ENCODE data around the gene TRNP1. TPM values are rescaled to one million over a fixed set of nuclear protein-coding genes. Genes with fewer than 3 reads are reported as not detected.

TRNP1 gene
- total RNA-seq, 1 donor from 2014 or later: 19.2 TPM

- H3K27ac ChIP-seq (ENCODE audit: low read depth, low read length): no peak overlapping the region
Measured at GRCh38 chr1:26994020-26994786, 711 bp downstream of the TRNP1 start.

GRCh38 chr1:26994787-26995517, 1.5 kb downstream of the TRNP1 start:
- Histone ChIP-seq H3K27me3 (ENCODE audit: insufficient read depth, low read length) (no peaks in the 10 kb centered on the region), H3K4me3 (ENCODE audit: insufficient read depth, low read depth, low read length) (peak overlapping the region; percentile 64), H3K79me2 (ENCODE audit: insufficient read depth, low read length) (peaks cover 11% of the 10 kb centered on the region), H2AFZ (ENCODE audit: low read depth, low read length) (peak overlapping the region; percentile 82), H4K20me1 (ENCODE audit: insufficient read depth, low read length) (peaks cover 18% of the 10 kb centered on the region), H3K36me3 (ENCODE audit: insufficient read depth, low read length) (no peaks in the 10 kb centered on the region), H3K4me1 (ENCODE audit: insufficient read depth, low read length) (peaks cover 57% of the 10 kb centered on the region), H3K9me3 (ENCODE audit: insufficient read depth, low read depth, low read length) (no peaks in the 10 kb centered on the region), H3K4me2 (ENCODE audit: low read length) (peak overlapping the region; percentile 90), H3K27ac (ENCODE audit: low read depth, low read length) (no peak overlapping the region), H3K9ac (ENCODE audit: low read length) (peak overlapping the region; percentile 75)
- Mint-ChIP-seq H3K4me1 (ENCODE audit: low read depth, unreplicated experiment) (peaks cover 54% of the 10 kb centered on the region), H3K9me3 (ENCODE audit: unreplicated experiment) (no peaks in the 10 kb centered on the region), H3K36me3 (ENCODE audit: low read depth, unreplicated experiment) (peaks cover 6% of the 10 kb centered on the region), H3K27me3 (ENCODE audit: low read depth, unreplicated experiment) (no peaks in the 10 kb centered on the region), H3K4me3 (ENCODE audit: unreplicated experiment) (peak overlapping the region; percentile 90), H3K27ac (ENCODE audit: unreplicated experiment) (peak overlapping the region; percentile 58)
- TF ChIP-seq CTCF (IDR thresholded peaks at IDR 0.05; ENCODE audit: insufficient read depth, low read depth, low read length) (no peak), EZH2 (IDR thresholded peaks at IDR 0.05; ENCODE audit: insufficient read depth, low read length) (no peak)
- no peak for DNase-seq (ENCODE audit: low read depth)
- no peak for FAIRE-seq

More at GRCh38 chr1:26994020-26994786, 711 bp downstream of the TRNP1 start:
- Histone ChIP-seq H3K4me2 (ENCODE audit: low read length) (peak overlapping the region; percentile 90), H2AFZ (ENCODE audit: low read depth, low read length) (peak overlapping the region; percentile 82), H3K4me1 (ENCODE audit: insufficient read depth, low read length) (peaks cover 50% of the 10 kb centered on the region), H3K27me3 (ENCODE audit: insufficient read depth, low read length) (no peaks in the 10 kb centered on the region), H4K20me1 (ENCODE audit: insufficient read depth, low read length) (peaks cover 18% of the 10 kb centered on the region), H3K4me3 (ENCODE audit: insufficient read depth, low read depth, low read length) (peak overlapping the region; percentile 64), H3K79me2 (ENCODE audit: insufficient read depth, low read length) (peaks cover 11% of the 10 kb centered on the region), H3K36me3 (ENCODE audit: insufficient read depth, low read length) (no peaks in the 10 kb centered on the region), H3K9me3 (ENCODE audit: insufficient read depth, low read depth, low read length) (no peaks in the 10 kb centered on the region), H3K9ac (ENCODE audit: low read length) (peak overlapping the region; percentile 75)
- no peak overlapping the region for H3K27ac Mint-ChIP-seq (ENCODE audit: unreplicated experiment)
- no peak for DNase-seq (ENCODE audit: low read depth)
- FAIRE-seq: no peak
- TF ChIP-seq CTCF (IDR thresholded peaks at IDR 0.05; ENCODE audit: insufficient read depth, low read depth, low read length) (no peak), EZH2 (IDR thresholded peaks at IDR 0.05; ENCODE audit: insufficient read depth, low read length) (no peak)
- H3K36me3 Mint-ChIP-seq (ENCODE audit: low read depth, unreplicated experiment): peaks cover 6% of the 10 kb centered on the region
- peaks cover 46% of the 10 kb centered on the region for H3K4me1 Mint-ChIP-seq (ENCODE audit: low read depth, unreplicated experiment)
- H3K4me3 Mint-ChIP-seq (ENCODE audit: unreplicated experiment): peak overlapping the region; percentile 90
- no peaks in the 10 kb centered on the region for H3K27me3 Mint-ChIP-seq (ENCODE audit: low read depth, unreplicated experiment)
- H3K9me3 Mint-ChIP-seq (ENCODE audit: unreplicated experiment): no peaks in the 10 kb centered on the region

Measured in astrocyte (in vitro differentiated cells and primary cell).